Adrenal gland (tissue), 12 donors: ENCODE measurements around the gene ZFP1. TPM values are rescaled to one million over a fixed set of nuclear protein-coding genes. Genes with fewer than 3 reads are reported as not detected.

Experiments
- DNase-seq, 7 donors: peaks; one replicate each; pipeline ENCODE4 v3.0.0-alpha.2; 2019 to 2020
- H3K27ac ChIP-seq, 5 donors: fragments of 200-600 bp; sonication (generic) in 4 of 5; 1 replicate in 3 of 5; 2 replicates in 2 of 5; pipeline versions ENCODE4 v1.5.1 to v1.8.0; 2016 to 2020; ENCODE audit warnings: mild to moderate bottlenecking in 1 of 5
- H3K27me3 ChIP-seq: fragments of 200-600 bp; 2 replicates; pipeline ENCODE4 v1.8.0; 2021
- H3K36me3 ChIP-seq, 2 donors: fragments of 200-600 bp; replicated peaks in 1 of 2; 1 replicate in 1 of 2; 2 replicates in 1 of 2; pipeline versions ENCODE4 v1.5.1 to v1.8.0; 2018 to 2022
- H3K4me1 ChIP-seq, 2 donors: fragments of 200-600 bp; replicated peaks in 1 of 2; 1 replicate in 1 of 2; 2 replicates in 1 of 2; pipeline versions ENCODE4 v1.5.1 to v1.8.0; 2018 to 2021
- H3K4me3 ChIP-seq, 4 donors: fragments of 200-600 bp; sonication (generic) in 3 of 4; one replicate each; pipeline ENCODE4 v1.5.1; 2016 to 2018
- H3K9me3 ChIP-seq, 3 donors: fragments of 200-600 bp; sonication (generic) in 1 of 3; replicated peaks in 1 of 3; 1 replicate in 2 of 3; 2 replicates in 1 of 3; pipeline versions ENCODE4 v1.5.1 to v1.8.0; 2016 to 2021
- CTCF ChIP-seq, 6 experiments: fragments of 450-650 bp in 4 of 6; fragments of 200-600 bp in 2 of 6; sonication (generic) in 1 of 6; IDR thresholded peaks; 1 replicate in 5 of 6; 2 replicates in 1 of 6; pipeline versions ENCODE4 v1.5.1 to v1.8.0; 2016 to 2021; ENCODE audit warnings: antibody characterized with exemption in 6 of 6, mild to moderate bottlenecking in 2 of 6, moderate library complexity in 1 of 6
- POLR2A ChIP-seq, 2 donors: fragments of 450-650 bp; IDR thresholded peaks; one replicate each; pipeline ENCODE4 v1.6.1; 2017; ENCODE audit warnings: antibody characterized with exemption in 2 of 2, mild to moderate bottlenecking in 2 of 2, moderate library complexity in 1 of 2
- WGBS, 4 donors: extraction: QIAGEN DNeasy Blood & Tissue Kit in 2 of 4; methylation state at CpG; one replicate each; pipeline versions ENCODE4 v1.1.5 to v1.1.7; 2013 to 2017; 5-methylcytosine and 5-hydroxymethylcytosine counted together
- intact Hi-C, 2 donors: fragments of 100-400 bp; cut with DNase I; formaldehyde crosslinking; loops; one replicate each; pipeline versions ENCODE4 v1.14.1 to v1.15.0; 2022 to 2023
- polyA plus RNA-seq, 3 donors: library from polyadenylated mRNA; stranded (reverse); fragments of 200-250 nt in 2 of 3; fragments of 350-450 nt in 1 of 3; fragmentation: Illumina TruSeq in 1 of 3; extraction: RNeasy Lipid Tissue Mini Kit (QIAGEN cat#74804) in 1 of 3; gene quantifications; one replicate each; pipeline ENCODE4 v1.2.3, GENCODE V29; 2013 to 2014
- total RNA-seq, 9 donors: library from RNA; depleted of rRNA in 4 of 9; stranded (reverse); fragments of >200 nt in 4 of 9; fragments of 120-200 nt in 1 of 9; fragmentation: NEBNext Ultra II Directional in 1 of 9; extraction: Animal tissue kit (Norgen Biotek cat#: 25700) in 1 of 9; gene quantifications; one replicate each; pipeline versions ENCODE4 v1.1.0 to v1.2.4, GENCODE V29; 2013 to 2023
- donor health status: healthy with polysubstance abuse.
- donor health status: Bipolar disorder and iron deficiency.
- donor health status: DM: yes; HTN: yes; CAD: no.
- donor health status: DM: no; HTN: no; CAD: no.
- donor health status: DM: no; HTN: no; CAD: no.
- donor health status: DM: yes; HTN: yes; CAD: no.

ZFP1 gene
- total and polyA plus RNA-seq, 12 donors, result 4.5 to 15.1 (median 8.7) TPM

- H3K27me3 ChIP-seq, result no peaks in the 10 kb centered on the region
- WGBS, 4 donors, result 91 to 98% (median 95%) methylated on average over 2 of the region's 2 CpGs
- peaks cover 0 to 7% (median 1%) of the 10 kb centered on the region in 3 donors for H3K9me3 ChIP-seq
- TF ChIP-seq CTCF (IDR thresholded peaks at IDR 0.05) (no peak), POLR2A (IDR thresholded peaks at IDR 0.05) (no peak)
- H3K27ac ChIP-seq, result no peak overlapping the region
- DNase-seq, result no peak
- H3K36me3 ChIP-seq, result no peaks in the 10 kb centered on the region
- no peak overlapping the region for H3K4me3 ChIP-seq
- intact Hi-C loops, result no loop called here
- no peaks in the 10 kb centered on the region for H3K4me1 ChIP-seq
Observed at GRCh38 chr16:75176926-75177325, 28.6 kb downstream of the ZFP1 start.

GRCh38 chr16:75179208-75179607, 30.9 kb downstream of the ZFP1 start:
- DNase-seq, result no peak
- no peak overlapping the region for H3K4me3 ChIP-seq
- no peak for TF ChIP-seq CTCF (IDR thresholded peaks at IDR 0.05)
- TF ChIP-seq POLR2A (IDR thresholded peaks at IDR 0.05), result no peak
- intact Hi-C loops, result no loop called here
- H3K36me3 ChIP-seq, result no peaks in the 10 kb centered on the region
- H3K9me3 ChIP-seq, result peaks cover 0 to 7% (median 0%) of the 10 kb centered on the region in 3 donors
- WGBS, 4 donors, result 87 to 92% (median 89%) methylated on average over 6 of the region's 6 CpGs
- no peak overlapping the region for H3K27ac ChIP-seq
- H3K27me3 ChIP-seq, result no peaks in the 10 kb centered on the region
- H3K4me1 ChIP-seq, result no peaks in the 10 kb centered on the region

DNA sequence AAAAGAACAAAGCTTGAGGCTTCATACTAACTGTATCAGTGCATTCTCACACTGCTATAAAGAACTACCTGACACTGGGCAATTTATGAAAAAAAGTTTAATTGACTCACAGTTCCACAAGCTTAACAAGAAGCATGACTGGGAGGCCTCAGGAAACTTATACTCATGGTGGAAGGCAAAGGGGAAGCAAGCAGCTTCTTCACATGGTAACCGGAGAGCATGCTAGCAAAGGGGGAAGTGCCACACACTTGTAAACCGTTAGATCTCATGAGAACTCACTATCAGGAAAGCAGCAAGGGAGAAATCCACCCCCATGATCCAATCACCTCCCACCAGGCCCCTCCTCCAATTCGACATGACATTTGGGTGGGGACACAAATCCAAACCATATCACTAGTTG, 33.3 kb downstream of the ZFP1 start:
- no peaks in the 10 kb centered on the region for H3K4me1 ChIP-seq
- intact Hi-C loops, result no loop called here
- TF ChIP-seq CTCF (IDR thresholded peaks at IDR 0.05) (no peak), POLR2A (IDR thresholded peaks at IDR 0.05) (no peak)
- no peaks in the 10 kb centered on the region for H3K27me3 ChIP-seq
- H3K27ac ChIP-seq, result no peak overlapping the region
- H3K36me3 ChIP-seq, result no peaks in the 10 kb centered on the region
- peaks cover 0 to 2% (median 0%) of the 10 kb centered on the region in 3 donors for H3K9me3 ChIP-seq
- no peak overlapping the region for H3K4me3 ChIP-seq
- WGBS, 4 donors, result 31 to 39% (median 36%) methylated on average over 3 of the region's 3 CpGs
- no peak for DNase-seq

DNA sequence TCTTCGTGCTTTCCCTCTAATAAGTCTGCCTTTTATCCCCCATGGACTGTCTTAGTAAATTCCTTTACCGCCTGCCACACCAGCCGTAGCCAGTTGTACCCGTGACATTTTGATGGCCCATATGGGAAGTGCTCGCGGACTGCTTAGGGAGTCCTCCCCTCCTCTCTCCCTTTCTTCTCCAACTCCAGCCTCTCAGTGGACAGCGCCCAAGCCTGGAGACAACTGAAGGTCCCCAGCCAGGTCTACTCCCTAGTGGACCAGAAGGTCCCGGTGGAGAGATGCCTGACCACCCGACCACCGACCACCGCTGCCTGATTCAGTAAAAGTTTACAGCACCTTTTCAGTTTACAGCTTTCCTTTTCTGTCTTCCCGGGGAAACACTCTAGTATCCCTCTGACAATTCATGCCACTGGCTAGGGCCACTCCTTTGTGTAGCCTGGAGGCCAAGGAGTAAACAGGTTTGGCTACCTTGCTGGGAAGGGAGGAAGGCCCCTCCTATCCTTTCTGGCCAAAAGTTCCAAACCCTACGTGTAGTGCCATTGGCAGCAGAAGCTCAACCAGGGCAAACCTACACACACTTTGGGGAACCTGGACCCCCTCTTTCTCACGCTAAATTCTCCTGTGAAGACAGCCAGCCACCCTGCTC, 40.6 kb downstream of the ZFP1 start:
- no peaks in the 10 kb centered on the region for H3K27me3 ChIP-seq
- 83 to 91% (median 87%) methylated on average over 12 to 14 of the region's 14 CpGs for WGBS, 4 donors
- TF ChIP-seq CTCF (IDR thresholded peaks at IDR 0.05) (no peak), POLR2A (IDR thresholded peaks at IDR 0.05) (no peak)

More for the DNA sequence above, 40.6 kb downstream of the ZFP1 start:
- intact Hi-C loops, result no loop called here
- DNase-seq, result peak in 1 of 7 donors; percentile 21
- H3K27ac ChIP-seq, result no peak overlapping the region
- H3K4me3 ChIP-seq, result no peak overlapping the region
- no peaks in the 10 kb centered on the region for H3K9me3 ChIP-seq
- no peaks in the 10 kb centered on the region for H3K4me1 ChIP-seq
- H3K36me3 ChIP-seq, result no peaks in the 10 kb centered on the region
